ENCODE measurements around the gene GAREM2.

Gene GAREM2

DNA sequence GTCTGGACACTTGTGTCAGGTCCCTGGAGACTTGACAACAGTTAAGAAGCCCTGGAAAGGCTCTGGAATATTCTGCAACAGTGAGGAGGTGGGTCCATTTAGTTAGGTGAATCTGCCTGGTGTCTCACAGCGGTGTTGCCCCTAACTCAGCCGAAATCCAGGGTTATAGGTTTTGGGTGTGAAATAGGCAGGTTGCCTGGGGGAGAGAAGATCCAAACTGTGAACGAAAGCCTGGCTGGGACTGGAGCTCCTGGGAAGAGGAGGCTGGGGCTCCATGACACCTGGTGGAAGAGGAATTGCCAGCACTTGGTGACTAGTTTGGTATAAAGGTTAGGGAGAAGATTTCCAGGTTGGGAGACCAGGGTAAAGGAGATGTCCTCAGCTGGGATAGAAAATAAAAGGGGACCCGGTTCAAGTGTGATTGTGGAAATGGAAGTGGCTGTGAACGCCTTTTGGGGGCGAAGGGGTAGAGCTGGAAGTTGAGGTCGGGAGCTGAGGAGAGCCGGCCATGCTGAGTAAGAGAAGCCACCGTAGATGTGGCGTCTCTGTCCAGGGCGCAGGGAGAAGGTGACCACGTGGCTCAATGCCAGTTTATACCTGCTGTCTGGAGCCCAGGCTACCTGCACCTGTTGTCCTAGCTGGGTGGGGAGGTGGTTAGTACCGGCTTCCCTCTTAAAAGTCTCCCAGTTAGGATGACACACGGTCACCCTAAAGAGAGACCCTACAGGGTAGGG is 3.0 kb upstream of the GAREM2 start:
- DNase-seq (ENCODE audit: low spot score): no peak

GRCh38 chr2:26170795-26171194 is 2.1 kb upstream of the GAREM2 start:
- DNase-seq (ENCODE audit: low spot score): no peak

- no peak for DNase-seq (ENCODE audit: low spot score)
Measured at GRCh38 chr2:26172189-26172870, 558 bp upstream of the GAREM2 start.

DNA sequence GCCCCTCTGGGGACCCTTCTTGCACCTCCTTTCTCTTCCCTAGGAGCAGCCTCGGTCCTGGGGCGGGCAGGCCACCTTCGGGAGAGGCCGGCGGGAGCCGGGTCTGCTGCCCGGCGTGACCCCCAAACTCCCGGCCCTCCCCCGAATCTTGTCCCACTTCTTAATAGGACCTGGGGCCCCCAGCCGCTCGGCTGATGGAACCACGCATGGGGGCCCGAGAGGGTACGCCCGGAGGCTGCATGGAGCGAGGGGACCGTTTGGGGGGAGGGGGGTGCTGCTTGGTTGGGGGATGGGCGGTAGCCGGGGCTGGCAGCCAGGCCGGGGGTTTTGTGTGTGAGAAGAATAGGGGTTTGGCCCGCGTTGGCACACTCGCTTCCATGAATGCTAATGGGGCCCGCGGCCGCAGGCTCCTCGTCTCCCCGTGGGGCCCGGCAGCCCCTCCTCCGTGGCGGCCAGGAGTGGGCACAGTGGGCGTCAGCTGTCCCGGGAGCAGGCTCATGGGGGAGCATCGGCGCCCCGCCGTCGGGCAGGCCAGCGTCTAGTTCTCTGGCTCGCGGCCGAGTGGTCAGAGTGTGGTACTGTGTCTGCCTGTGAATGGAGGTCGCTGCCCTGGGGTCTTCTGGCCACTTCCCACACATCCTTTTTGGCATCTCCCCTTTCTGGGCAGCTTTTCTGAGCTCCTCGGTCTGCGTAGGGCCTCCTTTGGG is 1.0 kb downstream of the GAREM2 start:
- no peak for DNase-seq (ENCODE audit: low spot score)

DNA sequence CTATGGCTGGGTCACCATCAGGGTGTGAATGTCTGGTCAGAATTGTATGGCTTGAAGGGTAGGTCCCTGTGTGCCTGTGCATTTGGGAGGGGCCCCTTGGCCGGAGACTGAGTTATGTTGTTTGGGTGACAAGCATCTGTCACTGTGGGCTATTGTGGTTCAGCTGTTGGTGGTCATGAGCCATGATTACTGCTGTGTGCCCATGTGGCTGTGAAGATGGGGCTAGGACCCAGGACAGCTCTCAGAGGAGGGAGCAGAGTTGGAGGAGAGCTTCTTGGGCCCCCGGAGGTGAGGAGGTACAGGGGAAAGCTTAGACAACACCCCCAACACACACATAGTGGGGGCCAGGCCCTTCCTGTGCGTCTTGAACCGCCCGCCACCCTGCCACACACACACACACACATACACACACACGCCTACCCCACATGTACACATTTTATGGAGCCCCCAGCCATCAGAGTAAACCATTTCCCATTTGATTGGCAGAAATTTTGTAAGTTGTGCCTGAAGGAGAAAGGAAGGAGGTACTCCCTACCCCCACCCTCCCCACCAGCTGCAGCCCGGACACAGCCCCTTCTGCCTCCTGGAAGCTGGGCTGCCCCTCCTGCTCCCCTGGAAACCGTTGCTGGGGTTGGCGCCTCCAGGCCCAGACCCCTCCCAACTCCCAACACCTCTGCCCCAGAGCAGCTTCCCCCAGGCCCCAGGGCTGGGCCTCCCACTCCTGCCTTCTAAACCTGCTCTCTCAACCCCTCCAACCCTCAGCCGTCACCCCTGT is 2.0 kb downstream of the GAREM2 start:
- DNase-seq (ENCODE audit: low spot score): no peak

DNA sequence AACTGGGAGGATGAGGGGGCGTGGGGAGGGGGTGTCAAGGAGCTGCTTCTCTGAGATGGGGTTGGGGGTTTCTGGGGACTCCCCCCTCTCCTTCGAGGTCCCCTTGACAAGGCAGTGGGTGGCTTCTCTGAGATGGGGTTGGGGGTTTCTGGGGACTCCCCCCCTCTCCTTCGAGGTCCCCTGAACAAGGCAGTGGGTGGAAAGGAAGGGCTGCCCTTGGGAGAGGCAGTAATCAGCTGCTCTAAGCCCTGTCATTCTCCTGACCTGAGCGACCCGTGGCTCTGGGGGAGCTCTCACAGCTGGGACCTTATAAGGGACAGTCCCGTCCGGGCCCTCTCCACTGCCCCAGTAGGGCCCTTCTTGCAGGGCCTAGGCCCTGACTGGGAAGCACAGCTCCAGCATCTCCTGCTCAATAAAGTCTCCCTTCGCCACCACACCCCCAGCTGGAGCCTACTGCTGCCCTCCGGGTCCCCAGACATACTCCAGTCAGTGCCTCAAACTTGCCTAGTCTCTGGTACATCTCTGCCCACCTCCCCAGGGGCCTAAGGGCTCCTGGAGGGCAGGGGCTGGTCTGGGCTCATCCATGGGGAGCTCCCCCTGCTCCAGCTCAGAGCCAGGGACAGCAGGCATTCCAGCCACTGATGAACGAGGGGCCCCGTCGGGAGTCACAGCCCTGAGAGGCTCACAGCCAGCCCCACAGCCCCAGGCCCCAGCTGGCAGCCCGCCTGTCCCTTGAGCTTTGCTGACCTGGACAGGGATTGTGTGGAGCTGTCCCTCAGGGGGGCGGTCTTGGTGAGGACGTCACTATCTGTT is 2.8 kb downstream of the GAREM2 start:
- no peak for DNase-seq (ENCODE audit: low spot score)

DNA sequence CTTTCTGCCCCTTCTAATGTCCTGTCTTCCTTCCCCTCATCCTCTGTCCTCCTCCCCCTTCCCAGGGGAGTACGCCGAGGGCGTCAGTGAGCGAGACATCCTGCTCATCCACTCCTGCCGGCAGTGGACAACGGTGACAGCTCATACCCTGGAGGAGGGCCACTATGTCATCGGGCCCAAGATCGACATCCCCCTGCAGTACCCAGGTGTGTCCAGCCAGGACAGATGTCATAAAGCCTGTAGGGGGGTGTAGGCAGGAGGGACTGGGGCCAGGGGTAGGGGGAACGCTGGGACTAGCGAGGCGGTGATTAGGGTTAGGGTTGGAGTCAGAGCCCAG is 3.4 kb downstream of the GAREM2 start:
- DNase-seq (ENCODE audit: low spot score): no peak

- no peak for DNase-seq (ENCODE audit: low spot score)
Measured at GRCh38 chr2:26177122-26177521, 4.2 kb downstream of the GAREM2 start.

- DNase-seq (ENCODE audit: low spot score): no peak
Measured at GRCh38 chr2:26178246-26178645, 5.4 kb downstream of the GAREM2 start.

- DNase-seq (ENCODE audit: low spot score): peak; percentile 69
Measured at GRCh38 chr2:26178746-26179436, 6.0 kb downstream of the GAREM2 start.

DNA sequence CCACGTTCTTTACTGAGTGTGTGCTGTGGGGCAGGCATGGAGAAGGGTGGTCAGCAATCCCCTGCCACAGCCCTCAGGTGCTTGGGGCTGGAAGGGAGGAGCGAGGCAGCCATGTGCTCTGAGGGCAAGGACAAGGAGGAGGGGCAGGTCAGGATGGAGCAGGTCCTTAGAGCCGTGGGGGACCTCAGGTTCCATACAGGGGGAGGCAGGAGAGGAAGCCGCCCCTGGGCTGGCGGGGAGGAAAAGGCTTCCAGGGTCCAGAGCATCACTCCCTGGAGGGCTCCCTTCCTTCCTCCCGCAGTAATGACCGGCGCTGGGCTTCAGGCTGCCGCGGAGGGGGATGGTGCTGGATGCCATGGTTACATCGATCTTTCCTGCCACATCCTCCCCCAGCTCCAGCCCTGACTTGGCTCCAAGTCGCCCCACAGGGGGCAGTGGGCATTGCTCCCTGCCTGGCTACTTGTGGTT is 6.6 kb downstream of the GAREM2 start:
- DNase-seq (ENCODE audit: low spot score): no peak

DNA sequence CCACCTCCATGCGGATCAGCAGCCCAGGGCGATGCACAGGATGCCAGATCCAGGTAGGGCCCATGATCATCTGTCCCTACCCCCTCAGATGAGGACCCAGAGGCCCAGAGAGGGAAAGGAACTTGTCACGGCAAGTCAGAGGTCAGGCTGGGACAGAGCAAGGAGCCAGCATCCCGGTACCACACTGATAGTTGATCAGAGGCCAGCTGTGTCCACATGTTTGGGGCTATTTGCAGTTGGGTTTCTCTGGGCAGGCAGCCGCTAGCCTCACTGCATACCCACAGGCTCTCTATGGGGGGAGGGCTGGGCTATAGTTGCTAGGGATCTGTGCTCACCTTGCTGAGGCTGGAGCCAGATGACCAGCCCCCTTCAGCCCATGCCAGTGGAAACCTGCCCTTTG is 9.6 kb downstream of the GAREM2 start:
- no peak for DNase-seq (ENCODE audit: low spot score)

- DNase-seq (ENCODE audit: low spot score): no peak
Measured at GRCh38 chr2:26182887-26183630, 10.2 kb downstream of the GAREM2 start.

DNA sequence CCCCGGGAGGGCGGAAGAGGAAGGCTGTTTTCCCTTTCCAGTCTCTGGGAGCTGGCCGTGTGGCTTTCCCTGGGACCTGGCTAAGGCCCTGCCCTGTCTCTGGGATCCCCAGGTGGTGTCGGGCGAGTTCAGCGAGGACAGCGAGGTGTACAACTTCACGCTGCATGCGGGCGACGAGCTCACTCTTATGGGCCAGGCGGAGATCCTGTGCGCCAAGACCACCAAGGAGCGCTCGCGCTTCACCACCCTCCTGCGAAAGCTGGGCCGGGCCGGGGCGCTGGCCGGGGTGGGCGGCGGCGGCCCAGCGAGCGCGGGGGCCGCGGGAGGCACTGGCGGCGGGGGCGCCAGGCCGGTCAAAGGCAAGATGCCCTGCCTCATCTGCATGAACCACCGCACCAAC is 11.2 kb downstream of the GAREM2 start:
- no peak for DNase-seq (ENCODE audit: low spot score)

- DNase-seq (ENCODE audit: low spot score): peak; percentile 92
Measured at GRCh38 chr2:26184555-26185303, 11.8 kb downstream of the GAREM2 start.

GRCh38 chr2:26185304-26185928 is 12.5 kb downstream of the GAREM2 start:
- no peak for DNase-seq (ENCODE audit: low spot score)

GRCh38 chr2:26185954-26186770 is 13.3 kb downstream of the GAREM2 start:
- DNase-seq (ENCODE audit: low spot score): no peak

DNA sequence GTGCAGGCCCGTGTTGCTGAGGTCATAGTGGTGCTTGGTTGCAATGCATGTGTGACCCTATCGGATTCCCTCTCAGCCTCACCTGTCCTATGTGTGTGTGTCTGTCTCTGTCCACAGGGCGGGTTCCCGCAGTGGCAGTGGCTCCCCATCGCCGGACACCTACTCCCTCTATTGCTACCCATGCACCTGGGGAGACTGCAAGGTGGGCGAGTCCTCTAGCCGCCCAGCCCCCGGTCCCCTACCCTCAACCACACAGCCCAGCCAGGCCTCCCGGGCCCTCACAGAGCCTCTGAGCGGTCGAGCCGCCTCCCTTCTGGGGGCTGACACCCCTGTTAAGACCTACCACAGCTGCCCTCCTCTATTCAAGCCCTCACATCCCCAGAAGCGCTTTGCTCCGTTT is 14.2 kb downstream of the GAREM2 start:
- no peak for DNase-seq (ENCODE audit: low spot score)
